Smooth muscle cell of the brain vasculature (primary cell): ENCODE data around the gene GAS7.
"Not testable (repeated sequence)": the region's sequence is repeated elsewhere in the genome, so short reads cannot be mapped to it uniquely, and the experiment has no call there.

ENCODE experiments used
- DNase-seq: peaks from one replicate; pipeline ENCODE4 v3.0.0-alpha.2; 2012; ENCODE audit warnings: low read depth, low spot score

Gene GAS7

GRCh38 chr17:10022416-10022815 is 176.0 kb downstream of the GAS7 start:
- DNase-seq, result no peak

- peak; percentile 18 for DNase-seq
Measured at GRCh38 chr17:10021272-10021984, 177.0 kb downstream of the GAS7 start.

DNA sequence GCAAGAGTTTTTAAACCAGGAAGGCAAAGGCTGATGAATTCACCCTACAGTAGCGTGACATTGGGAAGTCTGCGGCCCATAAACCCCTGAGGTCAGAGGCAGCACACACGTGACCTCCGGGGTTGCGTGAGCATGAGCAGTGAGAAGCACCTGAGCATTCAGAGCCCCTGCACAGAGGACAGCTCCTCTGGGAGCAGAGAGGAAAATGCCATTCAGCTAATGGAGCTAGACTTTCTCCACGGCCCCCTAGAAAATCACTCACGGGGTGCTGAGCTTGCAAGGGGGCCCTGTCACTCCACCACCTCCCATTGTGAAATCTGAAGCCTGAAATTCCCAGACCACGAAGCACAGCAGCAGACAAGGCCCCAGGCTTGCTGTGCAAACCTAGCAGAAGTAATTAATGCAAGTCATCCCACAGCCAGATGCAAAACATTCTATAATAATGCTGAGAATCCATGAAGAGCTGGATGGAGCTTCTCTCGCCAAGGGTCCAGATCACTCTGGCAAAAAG is 178.4 kb downstream of the GAS7 start:
- no peak for DNase-seq

DNA sequence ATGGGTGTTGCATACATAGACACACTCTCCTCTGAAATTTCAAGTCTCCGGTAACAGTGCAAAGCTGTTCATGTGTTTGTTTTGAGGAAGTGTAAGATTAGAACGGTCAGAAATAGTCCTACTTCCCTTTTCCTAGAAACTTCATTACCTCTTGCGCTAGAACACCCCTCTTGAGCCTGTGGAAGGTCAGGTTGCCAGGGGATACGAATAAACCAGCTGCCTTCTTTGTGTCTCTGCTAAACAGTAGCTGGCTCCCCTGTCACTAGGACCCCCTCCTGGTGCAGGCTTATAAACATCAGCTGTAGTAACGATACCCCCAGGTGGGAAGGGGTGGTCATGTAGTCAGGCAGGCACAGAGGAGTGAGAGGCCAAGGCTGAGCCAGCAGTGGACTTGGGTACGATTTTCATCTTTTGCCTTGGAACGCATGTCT is 179.9 kb downstream of the GAS7 start:
- DNase-seq, result no peak

- DNase-seq, result not testable (repeated sequence)
Measured at GRCh38 chr17:10016958-10017570, 181.3 kb downstream of the GAS7 start.

DNA sequence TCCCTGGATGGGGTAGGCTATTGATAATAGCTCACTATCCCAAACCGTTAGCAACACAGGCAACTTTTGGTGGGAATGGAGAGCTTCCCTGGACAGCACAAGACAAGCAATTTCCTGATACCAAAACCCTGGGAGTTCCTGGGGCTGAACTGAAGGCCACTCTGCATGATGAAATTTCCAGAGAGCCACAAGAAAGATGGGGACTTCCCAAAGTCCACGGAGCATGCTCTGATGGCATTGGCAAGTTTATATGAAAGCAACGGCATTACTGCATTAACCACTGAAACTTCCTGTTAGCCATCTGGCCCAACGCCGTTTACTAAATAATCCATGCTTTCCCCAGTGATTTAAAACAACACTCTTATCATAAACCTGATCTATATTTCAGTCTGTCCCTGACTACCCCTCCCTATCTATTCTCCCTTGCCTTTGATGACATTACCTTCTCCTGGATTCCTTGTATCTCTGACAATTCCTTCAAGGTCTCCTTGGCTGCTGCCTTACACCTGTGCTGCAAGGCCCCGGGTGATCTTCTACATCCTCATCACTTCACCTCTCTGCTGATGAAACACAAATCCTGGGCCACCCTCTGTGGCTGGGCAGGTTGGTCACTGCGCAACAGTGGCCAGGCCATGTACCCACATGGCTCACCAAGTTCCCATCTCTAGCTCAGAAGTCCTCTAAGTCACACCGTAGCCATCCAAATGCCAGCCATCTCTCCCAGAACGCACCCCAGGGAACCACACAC is 184.9 kb downstream of the GAS7 start:
- DNase-seq, result no peak

- no peak for DNase-seq
Measured at GRCh38 chr17:10010752-10011151, 187.7 kb downstream of the GAS7 start.

- no peak for DNase-seq
Measured at GRCh38 chr17:10003705-10004104, 194.7 kb downstream of the GAS7 start.

DNA sequence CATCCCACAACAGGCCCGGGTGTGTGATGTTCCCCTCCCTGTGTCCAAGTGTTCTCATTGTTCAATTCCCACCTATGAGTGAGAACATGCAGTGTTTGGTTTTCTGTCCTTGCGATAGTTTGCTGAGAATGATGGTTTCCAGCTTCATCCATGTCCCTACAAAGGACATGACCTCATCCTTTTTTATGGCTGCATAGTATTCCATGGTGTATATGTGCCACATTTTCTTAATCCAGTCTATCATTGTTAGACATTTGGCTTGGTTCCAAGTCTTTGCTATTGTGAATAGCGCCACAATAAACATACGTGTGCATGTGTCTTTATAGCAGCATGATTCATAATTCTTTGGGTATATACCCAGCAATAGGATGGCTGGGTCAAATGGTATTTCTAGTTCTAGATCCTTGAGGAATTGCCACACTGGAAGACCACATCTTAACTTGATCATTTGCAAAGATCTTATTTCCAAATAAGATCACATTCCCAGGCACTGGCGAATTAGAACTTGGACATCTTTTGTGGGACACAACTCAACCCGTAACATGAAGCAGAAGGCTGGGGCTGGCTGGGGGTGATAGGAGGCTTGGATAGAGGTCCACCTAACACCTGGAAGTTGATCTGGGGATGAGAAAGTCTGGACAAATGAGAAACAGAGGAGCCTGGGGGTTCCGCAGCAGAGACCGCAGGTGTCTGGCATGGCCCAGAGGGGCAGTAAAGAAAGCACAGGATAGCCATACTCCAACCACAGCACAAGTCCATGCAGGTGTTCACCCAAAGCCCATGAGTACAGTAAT is 195.6 kb downstream of the GAS7 start:
- not testable (repeated sequence) for DNase-seq

DNA sequence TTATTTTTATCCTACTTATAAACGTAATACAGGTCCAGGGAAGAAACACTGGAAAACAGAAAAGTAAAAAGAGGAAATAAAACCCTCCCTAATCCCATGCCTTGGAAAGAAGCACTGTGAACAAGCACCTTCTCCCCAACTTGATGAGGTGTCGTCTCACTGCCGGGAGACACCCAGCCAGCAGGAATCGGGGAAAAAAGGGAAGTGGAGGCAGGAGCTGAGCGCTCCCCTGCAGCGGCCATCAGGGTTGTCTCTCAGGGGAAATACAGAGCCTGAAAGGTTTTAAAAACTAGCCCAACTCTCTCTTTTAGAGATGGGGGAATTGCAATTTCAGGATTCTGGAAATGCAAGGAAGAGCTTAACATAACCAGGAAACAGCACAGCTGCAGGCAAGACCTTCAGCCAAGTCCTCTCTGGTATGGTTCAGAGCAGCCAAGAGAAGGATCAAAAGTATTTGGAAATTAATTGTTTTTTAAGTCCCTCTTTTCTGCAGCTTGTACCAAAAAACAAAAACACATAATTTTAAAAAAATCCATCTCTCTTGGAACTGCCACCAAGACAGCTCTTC is 197.0 kb downstream of the GAS7 start:
- no peak for DNase-seq

GRCh38 chr17:9999919-10000695 is 198.3 kb downstream of the GAS7 start:
- DNase-seq, result no peak

DNA sequence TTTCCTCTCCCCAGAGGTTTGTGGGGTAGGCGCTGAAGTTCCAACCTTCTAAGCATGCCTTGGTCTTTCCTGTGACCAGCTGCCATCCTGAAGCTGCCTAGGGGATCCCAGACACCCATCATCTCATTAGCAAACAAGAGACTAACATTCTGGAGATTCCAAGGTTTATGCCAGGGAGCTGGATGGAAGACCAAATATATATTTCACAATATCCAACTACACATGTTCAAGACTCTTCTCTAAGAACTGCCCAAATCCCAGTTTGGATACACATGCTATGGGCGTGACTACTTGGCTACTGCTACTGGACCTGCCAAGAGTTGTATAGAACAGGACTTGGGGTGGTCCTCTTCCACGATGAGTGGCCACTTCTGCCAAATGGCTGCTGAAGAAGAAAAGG is 200.3 kb downstream of the GAS7 start:
- DNase-seq, result no peak

DNA sequence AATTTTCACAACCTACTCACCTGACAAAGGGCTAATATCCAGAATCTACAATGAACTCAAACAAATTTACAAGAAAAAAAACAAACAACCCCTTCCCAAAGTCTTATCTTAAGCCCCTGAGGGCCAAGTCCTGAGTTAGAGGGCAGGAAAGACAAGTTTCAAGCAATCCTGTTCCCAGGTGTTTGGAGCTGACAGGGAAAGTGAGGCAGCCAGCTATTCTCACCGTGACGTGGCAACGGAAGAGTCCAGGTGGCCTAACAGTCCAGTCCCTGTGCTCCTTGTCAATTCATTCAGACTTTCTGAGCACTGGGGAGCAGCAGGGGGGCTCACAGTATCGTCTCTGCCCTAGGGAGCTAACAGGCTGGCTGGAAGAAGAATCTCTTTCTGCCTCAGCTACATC is 203.6 kb downstream of the GAS7 start:
- DNase-seq, result no peak

GRCh38 chr17:9991796-9992195 is 206.6 kb downstream of the GAS7 start:
- DNase-seq, result no peak

- DNase-seq, result no peak
Measured at GRCh38 chr17:9991351-9991750, 207.1 kb downstream of the GAS7 start.

DNA sequence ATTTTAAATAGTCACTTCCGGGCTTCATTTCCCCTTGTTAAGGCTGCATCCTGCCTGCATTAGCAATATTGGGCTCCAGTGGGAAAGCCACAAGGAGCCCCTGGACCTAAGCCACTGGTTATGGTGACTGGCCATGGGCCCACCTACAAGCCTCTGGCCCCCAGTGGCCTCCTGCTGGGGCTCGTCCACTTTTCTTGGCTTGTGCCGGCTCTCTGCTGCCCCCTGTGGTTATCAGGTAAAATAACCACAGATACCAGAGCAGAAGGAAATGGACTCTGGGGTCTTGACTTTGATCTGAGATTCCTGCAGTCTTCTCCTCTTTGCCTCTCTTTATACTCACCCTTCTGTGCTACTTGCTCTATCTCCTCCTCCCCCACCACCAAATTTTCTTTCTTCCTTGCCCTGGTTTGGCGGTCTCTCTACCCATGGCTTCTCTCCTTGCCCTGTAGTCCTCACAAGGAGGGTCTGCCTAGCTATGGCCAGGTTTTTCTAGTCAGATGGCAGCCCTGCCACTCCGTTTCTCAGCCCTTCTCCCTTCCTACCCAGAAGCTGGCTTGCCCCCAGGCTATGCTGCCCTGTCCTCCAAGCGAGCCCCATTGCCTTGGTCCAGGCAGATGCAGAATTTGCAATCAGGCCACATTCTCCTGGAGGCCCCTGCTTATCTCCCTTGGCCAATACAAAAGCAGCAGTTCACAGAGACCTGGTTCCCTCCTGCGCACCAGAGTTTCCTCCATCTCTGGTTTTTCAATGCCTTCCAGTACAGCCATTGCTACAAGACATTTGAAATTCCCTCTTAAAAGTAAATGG is 210.4 kb downstream of the GAS7 start:
- DNase-seq, result no peak

- DNase-seq, result no peak
Measured at GRCh38 chr17:9986754-9987382, 211.5 kb downstream of the GAS7 start.

DNA sequence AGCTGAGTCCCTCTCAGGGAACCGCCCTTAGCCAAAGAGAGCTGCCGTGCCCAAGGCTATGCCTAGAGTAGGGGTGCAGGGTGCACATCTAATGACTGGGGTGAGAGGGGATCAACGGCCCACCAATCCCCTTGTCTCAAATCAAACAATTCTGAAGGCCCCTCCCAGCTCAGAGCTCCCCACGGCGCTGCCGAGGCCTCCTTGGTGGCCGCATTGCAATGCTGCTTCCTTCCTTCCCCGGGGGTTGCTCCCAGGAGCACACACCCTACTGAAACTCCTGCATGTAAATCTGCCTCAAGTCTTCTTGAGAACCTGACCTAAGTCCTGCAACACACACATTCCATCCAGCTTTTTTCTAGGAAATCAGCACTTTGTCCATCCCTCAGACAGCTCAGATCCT is 212.8 kb downstream of the GAS7 start:
- DNase-seq, result no peak

- DNase-seq, result no peak
Measured at GRCh38 chr17:9984768-9985167, 213.6 kb downstream of the GAS7 start.
